Measurements from ENCODE around the gene ABHD14A. TPM values are rescaled to one million over a fixed set of nuclear protein-coding genes. Genes with fewer than 3 reads are reported as not detected.
A peak's percentile ranks its signal among the peaks of the same experiment; 100 is the strongest.

Gene ABHD14A
- total and polyA plus RNA-seq, 2 donors (not counting 1 experiment from before 2014, with no cell fraction given) = 5.1 to 10.2 TPM

- H3K27me3 ChIP-seq (ENCODE audit: control insufficient read depth, insufficient read depth, low read length) = no peaks in the 10 kb centered on the region
- peak within 1 kb of the TSS; percentile 39 for H2AFZ ChIP-seq (ENCODE audit: low read length)
- H3K4me1 ChIP-seq (ENCODE audit: control insufficient read depth, extremely low read depth, insufficient read depth, low read length) = peaks cover 5% of the 10 kb centered on the region
- H3K79me2 ChIP-seq (ENCODE audit: control insufficient read depth, insufficient read depth, low read length) = peaks cover 6% of the 10 kb centered on the region
- H3K27ac ChIP-seq (ENCODE audit: insufficient read depth, low read length) = peak within 1 kb of the TSS; percentile 93
- peak within 1 kb of the TSS; percentile 92 for H3K4me2 ChIP-seq (ENCODE audit: extremely low read depth, insufficient read depth, low read length)
- H3K9me3 ChIP-seq (ENCODE audit: control insufficient read depth, insufficient read depth, low read depth, low read length) = no peaks in the 10 kb centered on the region
- no peak for TF ChIP-seq EZH2 (IDR thresholded peaks at IDR 0.05; ENCODE audit: low read length, missing control alignments)
- peak within 1 kb of the TSS; percentile 55 to 75 (median 66) for H3K4me3 ChIP-seq (replicated peaks in 1 of 4; ENCODE audit: control extremely low read depth in 1 of 4, insufficient read depth in 1 of 4, low read depth in 3 of 4, low read length in 4 of 4)
- peak within 1 kb of the TSS; percentile 73 for H3K9ac ChIP-seq (ENCODE audit: insufficient read depth, low read length)
- peaks cover 1% of the 10 kb centered on the region for H3K36me3 ChIP-seq (ENCODE audit: control insufficient read depth, insufficient read depth, low read length)
- no peaks in the 10 kb centered on the region for H4K20me1 ChIP-seq (ENCODE audit: control insufficient read depth, extremely low read depth, insufficient read depth, low read length)
- DNase-seq (ENCODE audit: low read depth in 2 of 2) = peak; percentile 82 to 93
Observed at GRCh38 chr3:51982838-51983577, 8.1 kb downstream of the ABHD14A start, which contains the start of gene ACY1. ACY1 (plus strand) TSS chr3:51983535; CDS start chr3:51984065, 530 bp downstream.

DNA sequence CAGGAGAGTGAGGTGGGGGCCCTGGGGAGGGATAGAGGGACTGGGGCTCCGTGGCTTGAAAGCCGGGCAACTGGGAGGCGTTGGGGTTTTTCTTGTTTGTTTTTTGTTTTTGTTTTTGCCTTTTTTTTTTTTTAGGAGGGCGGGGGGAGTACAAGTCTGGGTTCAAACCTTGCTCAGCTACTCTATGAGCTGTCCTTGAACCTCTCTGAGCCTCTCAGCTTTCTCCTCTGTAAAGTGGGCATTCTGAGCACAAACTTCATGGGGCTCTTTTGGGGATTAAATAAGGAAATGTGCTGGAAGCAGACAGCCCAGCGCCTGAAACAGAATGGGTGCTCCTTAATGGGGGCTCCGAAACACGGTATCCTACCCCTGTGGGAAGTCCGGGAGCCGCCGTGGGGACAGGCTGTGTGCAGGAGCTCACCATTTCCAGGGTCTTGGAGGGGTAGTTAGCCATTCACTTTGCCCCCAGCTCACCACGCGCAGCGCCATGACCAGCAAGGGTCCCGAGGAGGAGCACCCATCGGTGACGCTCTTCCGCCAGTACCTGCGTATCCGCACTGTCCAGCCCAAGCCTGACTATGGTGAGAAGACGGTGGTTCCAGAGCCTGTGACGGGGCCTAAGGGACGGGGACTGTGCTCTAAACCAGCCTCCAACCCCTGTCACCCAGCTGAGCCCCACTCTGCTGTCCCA is 8.9 kb downstream of the ABHD14A start:
- Histone ChIP-seq H3K27ac (ENCODE audit: insufficient read depth, low read length) (peak overlapping the region; percentile 93), H2AFZ (ENCODE audit: low read length) (peak overlapping the region; percentile 25), H3K9ac (ENCODE audit: insufficient read depth, low read length) (peak overlapping the region; percentile 73), H3K27me3 (ENCODE audit: control insufficient read depth, insufficient read depth, low read length) (no peaks in the 10 kb centered on the region), H3K4me1 (ENCODE audit: control insufficient read depth, extremely low read depth, insufficient read depth, low read length) (peaks cover 5% of the 10 kb centered on the region), H4K20me1 (ENCODE audit: control insufficient read depth, extremely low read depth, insufficient read depth, low read length) (no peaks in the 10 kb centered on the region), H3K36me3 (ENCODE audit: control insufficient read depth, insufficient read depth, low read length) (peaks cover 2% of the 10 kb centered on the region), H3K9me3 (ENCODE audit: control insufficient read depth, insufficient read depth, low read depth, low read length) (no peaks in the 10 kb centered on the region), H3K79me2 (ENCODE audit: control insufficient read depth, insufficient read depth, low read length) (peaks cover 6% of the 10 kb centered on the region), H3K4me3 (replicated peaks in 1 of 4; ENCODE audit: control extremely low read depth in 1 of 4, insufficient read depth in 1 of 4, low read depth in 3 of 4, low read length in 4 of 4) (peak overlapping the region; percentile 52 to 75 (median 66)), H3K4me2 (ENCODE audit: extremely low read depth, insufficient read depth, low read length) (peak overlapping the region; percentile 90)
- no peak for DNase-seq (ENCODE audit: low read depth in 2 of 2)
- TF ChIP-seq CTCF (conservative IDR thresholded peaks at IDR 0.05 in 1 of 2, IDR thresholded peaks at IDR 0.05 in 1 of 2; ENCODE audit: low read depth in 1 of 2, low read length in 2 of 2) (no peak), EZH2 (IDR thresholded peaks at IDR 0.05; ENCODE audit: low read length, missing control alignments) (no peak)

DNA sequence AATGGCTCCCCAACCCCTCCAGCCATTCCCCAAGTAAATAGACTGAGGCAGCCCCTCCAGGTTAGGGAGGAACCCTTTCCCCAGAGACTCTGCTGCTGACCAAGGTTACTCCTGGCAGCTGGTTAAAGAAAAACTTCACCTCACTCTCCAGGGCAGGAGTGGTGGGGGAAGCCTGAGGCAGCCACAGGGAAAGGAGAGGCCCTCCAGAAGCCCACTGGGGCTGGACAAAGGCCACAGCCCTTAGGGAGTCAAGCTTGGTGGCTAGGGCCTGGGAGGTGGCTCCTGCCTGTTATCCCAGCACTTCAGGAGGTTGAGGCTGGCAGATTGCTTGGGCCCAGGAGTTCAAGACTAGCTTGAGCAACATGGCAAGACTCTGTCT is 9.4 kb downstream of the ABHD14A start:
- no peaks in the 10 kb centered on the region for H3K9me3 ChIP-seq (ENCODE audit: control insufficient read depth, insufficient read depth, low read depth, low read length)
- DNase-seq (ENCODE audit: low read depth in 2 of 2) = no peak
- H3K4me3 ChIP-seq (replicated peaks in 1 of 4; ENCODE audit: control extremely low read depth in 1 of 4, insufficient read depth in 1 of 4, low read depth in 3 of 4, low read length in 4 of 4) = peak overlapping the region in 2 of 4 experiments; percentile 9 to 75
- peak overlapping the region; percentile 90 for H3K4me2 ChIP-seq (ENCODE audit: extremely low read depth, insufficient read depth, low read length)
- no peak overlapping the region for H2AFZ ChIP-seq (ENCODE audit: low read length)
- H3K36me3 ChIP-seq (ENCODE audit: control insufficient read depth, insufficient read depth, low read length) = peaks cover 4% of the 10 kb centered on the region
- H3K79me2 ChIP-seq (ENCODE audit: control insufficient read depth, insufficient read depth, low read length) = peaks cover 6% of the 10 kb centered on the region
- H3K9ac ChIP-seq (ENCODE audit: insufficient read depth, low read length) = no peak overlapping the region
- TF ChIP-seq CTCF (conservative IDR thresholded peaks at IDR 0.05 in 1 of 2, IDR thresholded peaks at IDR 0.05 in 1 of 2; ENCODE audit: low read depth in 1 of 2, low read length in 2 of 2) (no peak), EZH2 (IDR thresholded peaks at IDR 0.05; ENCODE audit: low read length, missing control alignments) (no peak)
- H3K27me3 ChIP-seq (ENCODE audit: control insufficient read depth, insufficient read depth, low read length) = no peaks in the 10 kb centered on the region
- no peaks in the 10 kb centered on the region for H4K20me1 ChIP-seq (ENCODE audit: control insufficient read depth, extremely low read depth, insufficient read depth, low read length)
- H3K27ac ChIP-seq (ENCODE audit: insufficient read depth, low read length) = peak overlapping the region; percentile 93
- H3K4me1 ChIP-seq (ENCODE audit: control insufficient read depth, extremely low read depth, insufficient read depth, low read length) = peaks cover 7% of the 10 kb centered on the region

Measured in fibroblast of lung (primary cell).